DMS153 treated with DMSO at 0.1 percent for 48 hours (cell line): Measurements from ENCODE around the gene ZNF554.
"Not testable (repeated sequence)": the region's sequence is repeated elsewhere in the genome, so short reads cannot be mapped to it uniquely, and the experiment has no call there.

Source experiments
- DNase-seq: peaks from one replicate; lab custom pipeline; 2025; ENCODE audit not compliant: unreplicated experiment; lab: John Stamatoyannopoulos, UW

The ZNF554 gene

DNA sequence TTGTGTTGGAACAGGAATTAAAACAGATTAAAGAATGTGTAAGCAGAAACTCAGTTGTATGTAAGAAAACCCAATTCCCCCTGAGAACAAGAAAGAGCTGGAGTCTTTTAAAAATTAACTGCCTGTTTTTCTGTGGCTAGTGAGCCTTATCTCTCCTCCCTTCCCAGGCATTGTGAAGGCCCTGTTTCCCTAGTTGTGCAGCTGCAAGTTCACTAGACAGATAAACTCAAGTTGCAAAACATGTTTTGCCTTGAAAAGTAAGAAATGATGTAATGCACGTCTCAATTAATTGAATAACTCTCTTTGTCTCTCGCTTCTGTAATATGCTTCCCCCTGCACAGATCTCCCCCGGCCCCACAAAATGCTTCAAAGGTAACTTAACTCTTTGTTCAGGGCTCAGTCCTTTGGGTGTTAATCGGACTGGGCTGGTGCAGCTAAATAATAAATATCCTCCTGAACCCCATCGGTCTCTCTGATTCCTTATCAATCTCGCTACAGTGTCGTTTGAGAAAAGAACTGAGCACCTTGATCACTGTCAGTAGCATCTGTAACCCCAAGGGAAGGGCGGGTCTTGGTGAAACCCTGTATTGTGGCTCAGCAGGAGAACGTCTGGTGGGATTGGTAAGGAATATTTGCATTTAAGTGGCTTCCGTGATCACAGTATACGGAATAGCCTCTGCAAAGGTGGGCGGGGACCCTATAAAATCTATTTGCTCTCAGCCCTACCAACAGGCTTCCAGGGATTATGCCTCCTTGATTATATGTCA is 45.8 kb downstream of the ZNF554 start:
- DNase-seq, result no peak

DNA sequence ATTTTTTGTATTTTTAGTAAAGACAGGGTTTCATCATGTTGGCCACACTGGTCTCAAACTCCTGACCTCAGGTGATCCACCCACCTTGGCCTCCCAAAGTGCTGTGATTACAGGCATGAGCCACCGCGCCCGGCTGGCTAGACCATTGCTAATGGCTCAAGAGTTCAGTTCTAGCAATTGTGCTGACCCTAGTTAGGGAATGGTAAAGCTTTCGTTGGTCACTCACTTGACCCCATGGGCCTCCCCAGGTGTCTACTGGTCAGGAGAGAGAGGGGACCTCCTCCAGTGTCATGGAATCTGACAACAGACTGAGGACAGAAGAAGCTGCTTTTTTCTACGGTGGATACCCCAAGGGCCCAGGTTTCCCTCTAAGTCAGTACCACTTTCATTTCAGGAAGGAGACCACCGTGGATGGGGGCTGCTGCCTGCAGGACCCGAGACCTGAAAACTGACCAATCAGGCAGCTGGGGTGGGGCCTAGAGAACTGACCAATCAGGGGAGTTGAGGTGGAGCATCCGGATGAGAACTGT is 46.9 kb downstream of the ZNF554 start:
- DNase-seq, result no peak

DNA sequence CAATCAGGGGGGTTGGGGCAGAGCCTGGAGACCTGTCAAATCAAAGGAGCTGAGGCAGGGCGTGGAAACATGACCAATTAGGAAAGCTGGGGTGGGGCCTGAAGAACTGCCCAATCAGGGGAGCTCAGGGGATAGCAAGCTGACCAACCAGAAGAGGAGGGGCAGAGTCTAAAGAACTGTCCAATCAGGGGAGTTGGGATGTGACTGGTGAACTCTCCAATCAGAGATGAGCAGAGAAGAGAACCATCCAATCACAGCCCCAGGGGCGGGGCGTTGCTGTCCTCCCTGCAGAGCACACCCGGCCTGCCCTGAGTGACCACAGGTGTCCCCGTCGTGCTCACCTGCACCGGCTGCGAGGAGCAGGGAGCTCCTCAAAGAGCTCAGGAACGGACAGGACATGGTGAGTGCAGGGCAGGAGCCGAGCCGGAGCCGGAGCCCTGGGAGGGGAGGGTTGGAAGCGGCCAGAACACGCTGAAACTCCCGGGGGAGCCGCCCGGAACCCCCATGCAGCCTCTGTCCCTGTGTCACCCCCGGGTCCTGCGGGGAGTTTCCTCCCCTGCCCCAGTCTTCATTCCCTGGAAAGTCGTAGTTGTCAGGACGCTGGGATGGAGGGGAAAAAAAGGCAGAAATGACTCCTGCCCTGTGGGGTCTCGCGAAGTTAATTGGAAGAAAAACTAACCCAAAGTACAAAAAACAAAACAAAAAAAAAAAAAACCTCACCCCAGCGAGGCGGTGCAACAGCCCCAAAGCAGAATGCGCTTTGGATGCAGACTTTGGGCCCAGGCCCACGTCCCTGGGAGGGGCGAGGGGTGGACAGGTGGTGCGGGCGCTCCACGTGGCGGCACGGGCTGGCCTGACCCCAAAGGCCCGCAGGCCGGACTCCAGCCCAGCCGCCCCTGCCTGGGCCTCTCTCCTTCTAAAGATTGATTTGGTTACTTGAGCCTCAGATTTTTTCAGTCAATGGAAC is 47.6 kb downstream of the ZNF554 start, which contains the start of gene ZNF556:
Gene ZNF556, plus strand, starts transcription at position 311 of the 967 bp plus-strand sequence. Its CDS starts 87 bp downstream, at position 398.
- no peak for DNase-seq

DNA sequence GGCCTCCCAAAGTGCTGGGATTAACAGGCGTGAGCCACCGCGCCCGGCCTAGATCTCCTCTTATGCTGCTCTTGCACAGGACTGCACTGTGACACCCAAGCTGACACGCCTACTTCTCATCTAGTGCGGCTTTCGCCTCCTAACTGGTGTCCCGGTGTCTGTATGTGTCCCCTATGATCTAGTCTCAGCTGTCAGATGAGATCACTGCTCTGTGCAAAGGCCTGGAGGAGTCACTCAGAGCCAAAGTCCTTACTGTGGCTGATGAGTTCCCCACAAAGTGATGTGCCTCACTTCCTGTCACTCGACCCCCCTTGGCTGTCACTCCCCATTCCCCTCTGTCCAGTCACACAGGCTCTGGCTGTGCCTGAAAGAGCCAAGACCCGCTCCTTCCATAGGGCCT is 50.0 kb downstream of the ZNF554 start:
- no peak for DNase-seq

DNA sequence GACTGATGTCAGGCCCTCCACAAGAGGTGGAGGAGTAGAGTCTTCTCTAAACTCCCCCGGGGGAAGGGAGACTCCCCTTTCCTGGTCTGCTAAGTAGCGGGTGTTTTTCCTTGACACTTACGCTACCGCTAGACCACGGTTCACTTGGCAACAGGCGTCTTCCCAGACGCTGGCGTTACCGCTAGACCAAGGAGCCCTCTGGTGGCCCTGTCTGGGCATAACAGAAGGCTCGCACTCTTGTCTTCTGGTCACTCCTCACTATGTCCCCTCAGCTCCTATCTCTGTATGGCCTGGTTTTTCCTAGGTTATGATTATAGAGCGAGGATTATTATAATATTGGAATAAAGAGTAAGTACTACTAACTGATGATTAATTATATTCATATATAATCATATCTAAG is 52.5 kb downstream of the ZNF554 start:
- not testable (repeated sequence) for DNase-seq

DNA sequence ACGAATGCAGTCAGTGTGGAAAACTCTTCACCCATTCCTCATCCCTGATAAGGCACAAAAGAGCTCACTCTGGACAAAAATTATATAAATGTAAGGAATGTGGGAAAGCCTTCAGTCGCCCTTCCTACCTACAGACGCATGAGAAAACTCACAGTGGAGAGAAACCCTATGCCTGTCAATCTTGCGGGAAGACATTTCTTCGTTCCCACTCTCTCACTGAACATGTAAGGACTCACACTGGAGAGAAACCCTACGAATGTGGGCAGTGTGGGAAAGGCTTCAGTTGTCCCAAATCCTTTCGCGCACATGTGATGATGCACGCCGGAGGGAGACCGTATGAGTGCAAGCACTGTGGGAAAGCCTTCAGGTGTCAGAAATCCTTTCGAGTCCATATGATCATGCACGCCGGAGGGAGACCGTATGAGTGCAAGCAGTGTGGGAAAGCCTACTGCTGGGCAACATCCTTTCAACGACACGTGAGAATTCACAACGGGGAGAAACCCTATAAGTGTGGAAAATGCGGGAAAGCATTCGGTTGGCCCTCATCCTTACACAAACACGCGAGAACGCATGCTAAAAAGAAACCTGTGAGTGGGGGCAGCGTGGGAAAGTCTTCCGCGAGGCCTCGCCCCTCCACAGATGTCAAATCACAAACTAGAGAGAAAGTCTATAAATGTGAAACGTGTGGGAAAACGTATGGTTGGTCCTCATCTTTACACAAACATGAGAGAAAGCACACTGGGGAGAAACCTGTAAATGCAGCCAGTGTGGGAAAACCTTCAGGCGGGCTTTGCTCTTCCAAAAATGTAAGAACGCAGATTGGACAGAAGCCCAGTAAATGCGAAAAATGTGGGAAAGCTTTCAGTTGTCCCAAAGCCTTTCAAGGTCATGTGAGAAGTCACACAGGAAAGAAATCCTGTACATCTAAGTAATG is 58.0 kb downstream of the ZNF554 start:
- no peak for DNase-seq

DNA sequence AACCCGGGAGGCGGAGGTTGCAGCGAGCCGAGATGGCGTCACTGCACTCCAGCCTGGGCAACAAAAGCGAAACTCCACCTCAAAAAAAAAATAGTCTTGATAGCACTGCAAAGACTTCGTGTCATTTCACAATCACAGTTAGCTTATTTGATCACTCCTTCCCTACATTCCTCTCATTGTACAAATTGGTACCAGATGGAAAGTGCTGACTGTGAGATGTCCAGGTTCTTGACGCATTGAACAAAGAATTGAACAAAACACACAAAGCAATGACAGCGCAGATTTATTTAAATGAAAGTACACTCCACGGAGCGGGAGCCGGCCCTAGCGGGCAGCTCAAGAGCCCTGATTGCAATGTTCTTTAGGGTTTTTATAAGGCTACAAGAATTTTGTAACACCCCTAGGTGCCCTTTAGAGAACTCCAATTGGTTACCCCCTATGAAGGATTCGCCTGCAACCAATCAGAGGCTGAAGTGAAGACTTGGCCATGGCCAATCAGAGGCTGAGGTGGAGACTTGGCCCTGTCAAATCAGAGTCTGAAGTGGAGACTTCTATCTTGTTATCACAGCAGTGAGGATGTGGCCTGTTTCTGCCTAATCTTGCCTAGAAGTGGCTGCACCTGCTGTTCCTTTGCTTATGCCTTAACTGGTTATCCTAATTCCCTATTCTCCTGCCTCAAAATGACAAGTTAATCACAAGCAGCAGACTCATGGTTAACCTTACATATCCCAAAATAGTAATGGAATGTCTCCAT is 64.2 kb downstream of the ZNF554 start:
- no peak for DNase-seq

DNA sequence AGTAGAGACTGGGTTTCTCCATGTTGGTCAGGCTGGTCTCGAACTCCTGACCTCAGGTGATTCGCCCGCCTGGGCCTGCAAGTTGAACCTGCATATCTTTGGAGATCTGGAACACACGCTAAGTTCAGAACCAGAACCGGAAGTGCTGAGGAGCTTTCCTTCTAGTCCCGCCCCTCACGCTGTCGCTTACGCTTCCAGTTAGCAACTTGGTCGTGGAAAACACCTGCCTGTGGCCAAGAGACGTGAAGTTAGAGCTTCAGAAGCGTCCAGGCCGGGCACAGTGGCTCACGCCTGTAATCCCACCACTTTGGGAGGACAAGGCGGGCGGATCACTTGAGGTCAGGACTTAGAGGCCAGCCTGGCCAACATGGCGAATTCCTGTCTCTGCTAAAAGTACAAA is 66.1 kb downstream of the ZNF554 start:
- DNase-seq, result no peak
